PFSK-1 (cell line): Measurements from ENCODE around the gene CORO2A.

Source experiments
- POLR2AphosphoS5 ChIP-seq: IDR thresholded peaks from 2 replicates; pipeline ENCODE4 v1.6.1; 2012; ENCODE audit warnings: low read depth, mild to moderate bottlenecking, control low read depth, low read length, moderate library complexity
- SIN3A ChIP-seq: IDR thresholded peaks from 2 replicates; pipeline ENCODE4 v1.6.1; 2012; ENCODE audit warnings: mild to moderate bottlenecking, low read length, moderate library complexity, borderline replicate concordance; ENCODE audit not compliant: insufficient read depth
- TAF1 ChIP-seq: IDR thresholded peaks from 2 replicates; pipeline ENCODE4 v1.6.1; 2012; ENCODE audit warnings: low read length, control low read depth, borderline replicate concordance; ENCODE audit not compliant: insufficient read depth

GRCh38 chr9:98074115-98074990 lies 118.1 kb downstream of the CORO2A start:
- no peak for TF ChIP-seq POLR2AphosphoS5
- TF ChIP-seq SIN3A = no peak
- no peak for TF ChIP-seq TAF1
